NCI-H1417 treated with DMSO at 0.1 percent for 48 hours (cell line): Measurements from ENCODE around the gene PSMD11.

Experiments used
- DNase-seq: peaks from one replicate; lab custom pipeline; 2025; lab: John Stamatoyannopoulos, UW

The PSMD11 gene

GRCh38 chr17:32490101-32490482, 45.8 kb downstream of the PSMD11 start:
- DNase-seq, result peak; percentile 12

GRCh38 chr17:32491371-32492263, 47.3 kb downstream of the PSMD11 start:
- no peak for DNase-seq

GRCh38 chr17:32492264-32492589, 47.9 kb downstream of the PSMD11 start:
- DNase-seq, result no peak

GRCh38 chr17:32492648-32493289, 48.5 kb downstream of the PSMD11 start:
- DNase-seq, result no peak

- DNase-seq, result no peak
Observed at GRCh38 chr17:32493571-32493970, 49.3 kb downstream of the PSMD11 start.

GRCh38 chr17:32493976-32494513, 49.7 kb downstream of the PSMD11 start:
- DNase-seq, result no peak

- peak; percentile 29 for DNase-seq
Observed at GRCh38 chr17:32494621-32495358, 50.5 kb downstream of the PSMD11 start.

- DNase-seq, result no peak
Observed at GRCh38 chr17:32495359-32496231, 51.3 kb downstream of the PSMD11 start.

GRCh38 chr17:32496395-32497073, 52.2 kb downstream of the PSMD11 start:
- no peak for DNase-seq

- DNase-seq, result no peak
Observed at GRCh38 chr17:32497431-32498205, 53.3 kb downstream of the PSMD11 start.

GRCh38 chr17:32498391-32498790, 54.1 kb downstream of the PSMD11 start:
- DNase-seq, result no peak

GRCh38 chr17:32502013-32502412, 57.7 kb downstream of the PSMD11 start:
- DNase-seq, result no peak

GRCh38 chr17:32502710-32503109, 58.4 kb downstream of the PSMD11 start:
- no peak for DNase-seq

GRCh38 chr17:32503251-32504165, 59.2 kb downstream of the PSMD11 start:
- no peak for DNase-seq

- no peak for DNase-seq
Observed at GRCh38 chr17:32504166-32504990, 60.1 kb downstream of the PSMD11 start.

GRCh38 chr17:32508926-32509325, 64.6 kb downstream of the PSMD11 start:
- no peak for DNase-seq

GRCh38 chr17:32510466-32510865, 66.2 kb downstream of the PSMD11 start:
- DNase-seq, result no peak

GRCh38 chr17:32512328-32512727, 68.0 kb downstream of the PSMD11 start:
- no peak for DNase-seq
